HepG2 (cell line): ENCODE measurements around the gene LYZL6.

Experiments
- ZNF33A ChIP-seq: sonication (generic); formaldehyde crosslinking; IDR thresholded peaks from 2 replicates; pipeline ENCODE4 v1.5.1; 2020; ENCODE audit warnings: missing genetic modification reagents, mild to moderate bottlenecking, moderate library complexity, borderline replicate concordance
- ZNF629 ChIP-seq: sonication (generic); formaldehyde crosslinking; conservative IDR thresholded peaks from 2 replicates; pipeline ENCODE4 v1.5.0; 2020; ENCODE audit warnings: missing genetic modification reagents
- TF ChIP-seq, protein P1 (sequence below): sonication (generic); formaldehyde crosslinking; IDR thresholded peaks from 2 replicates; pipeline ENCODE4 v1.4.0; 2020; ENCODE audit warnings: missing genetic modification reagents

- TF ChIP-seq, protein P1, sequence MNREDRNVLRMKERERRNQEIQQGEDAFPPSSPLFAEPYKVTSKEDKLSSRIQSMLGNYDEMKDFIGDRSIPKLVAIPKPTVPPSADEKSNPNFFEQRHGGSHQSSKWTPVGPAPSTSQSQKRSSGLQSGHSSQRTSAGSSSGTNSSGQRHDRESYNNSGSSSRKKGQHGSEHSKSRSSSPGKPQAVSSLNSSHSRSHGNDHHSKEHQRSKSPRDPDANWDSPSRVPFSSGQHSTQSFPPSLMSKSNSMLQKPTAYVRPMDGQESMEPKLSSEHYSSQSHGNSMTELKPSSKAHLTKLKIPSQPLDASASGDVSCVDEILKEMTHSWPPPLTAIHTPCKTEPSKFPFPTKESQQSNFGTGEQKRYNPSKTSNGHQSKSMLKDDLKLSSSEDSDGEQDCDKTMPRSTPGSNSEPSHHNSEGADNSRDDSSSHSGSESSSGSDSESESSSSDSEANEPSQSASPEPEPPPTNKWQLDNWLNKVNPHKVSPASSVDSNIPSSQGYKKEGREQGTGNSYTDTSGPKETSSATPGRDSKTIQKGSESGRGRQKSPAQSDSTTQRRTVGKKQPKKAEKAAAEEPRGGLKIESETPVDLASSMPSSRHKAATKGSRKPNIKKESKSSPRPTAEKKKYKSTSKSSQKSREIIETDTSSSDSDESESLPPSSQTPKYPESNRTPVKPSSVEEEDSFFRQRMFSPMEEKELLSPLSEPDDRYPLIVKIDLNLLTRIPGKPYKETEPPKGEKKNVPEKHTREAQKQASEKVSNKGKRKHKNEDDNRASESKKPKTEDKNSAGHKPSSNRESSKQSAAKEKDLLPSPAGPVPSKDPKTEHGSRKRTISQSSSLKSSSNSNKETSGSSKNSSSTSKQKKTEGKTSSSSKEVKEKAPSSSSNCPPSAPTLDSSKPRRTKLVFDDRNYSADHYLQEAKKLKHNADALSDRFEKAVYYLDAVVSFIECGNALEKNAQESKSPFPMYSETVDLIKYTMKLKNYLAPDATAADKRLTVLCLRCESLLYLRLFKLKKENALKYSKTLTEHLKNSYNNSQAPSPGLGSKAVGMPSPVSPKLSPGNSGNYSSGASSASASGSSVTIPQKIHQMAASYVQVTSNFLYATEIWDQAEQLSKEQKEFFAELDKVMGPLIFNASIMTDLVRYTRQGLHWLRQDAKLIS = no peak
- TF ChIP-seq ZNF629 (CRISPR knock-in tag) (no peak), ZNF33A (CRISPR knock-in tag) (no peak)
Measured at GRCh38 chr17:35914354-35914753, 29.2 kb downstream of the LYZL6 start.
